Inferior parietal cortex (tissue), 1 donor: ENCODE data around the gene FREM2.

Experiments used
- DNase-seq: peaks from one replicate; pipeline ENCODE4 v3.0.0-alpha.2; 2016; ENCODE audit errors: extremely low spot score

Gene FREM2

DNA sequence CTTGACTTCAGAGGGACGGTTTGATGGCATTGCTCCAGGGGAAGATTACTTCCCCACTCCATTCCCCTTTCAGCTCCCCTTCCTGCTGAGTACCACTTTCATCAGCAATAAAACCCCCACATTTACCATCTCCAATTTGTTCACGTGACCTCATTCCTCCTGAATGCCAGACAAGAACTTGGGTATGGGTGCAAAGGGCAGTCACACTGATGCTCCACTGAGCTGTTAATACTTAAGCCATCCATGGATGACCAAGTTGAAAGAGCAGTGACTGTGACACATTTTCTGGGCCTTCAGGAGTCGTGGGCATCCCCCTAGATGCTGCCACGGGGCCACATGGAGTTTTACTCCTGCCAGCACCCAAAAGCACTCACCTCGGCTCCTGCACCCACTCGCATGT is 210.6 kb downstream of the FREM2 start:
- no peak for DNase-seq

DNA sequence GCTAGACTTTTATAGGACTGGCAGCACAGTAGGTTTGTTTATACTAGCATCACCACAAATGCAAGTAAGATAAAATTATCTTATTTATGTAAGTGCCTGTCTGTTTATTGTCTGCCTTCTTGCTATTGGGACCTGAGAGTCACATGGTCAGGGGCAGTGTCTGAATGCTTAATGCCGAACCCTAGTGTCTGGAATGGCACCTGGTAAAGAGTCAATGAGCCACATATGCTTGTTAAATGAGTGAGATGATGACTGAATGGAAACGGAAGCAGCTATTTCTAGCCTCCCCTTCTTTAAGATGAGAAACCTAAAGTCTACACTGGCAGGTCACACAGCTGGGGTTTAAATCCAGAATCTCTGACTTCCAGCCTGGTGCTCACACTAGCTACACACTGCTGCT is 211.6 kb downstream of the FREM2 start:
- no peak for DNase-seq

DNA sequence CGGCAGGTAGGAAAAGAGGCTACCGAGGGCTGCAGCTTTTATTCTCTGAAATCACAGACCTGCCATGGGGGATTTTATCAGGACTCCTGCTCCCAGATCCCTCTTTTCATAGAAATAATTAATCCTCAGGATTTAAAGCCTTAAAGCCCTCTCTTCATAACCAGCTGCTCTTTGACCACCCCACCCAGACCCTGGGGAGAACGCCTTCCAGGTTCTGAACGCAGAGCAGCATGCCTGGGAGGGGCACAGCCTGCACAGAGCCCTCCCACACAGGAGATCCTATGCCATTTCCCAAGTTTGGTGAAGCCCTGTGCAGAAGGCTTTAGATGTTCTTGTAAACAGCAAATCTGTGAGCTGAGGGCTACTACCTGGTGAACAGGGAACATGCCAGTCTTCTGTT is 212.7 kb downstream of the FREM2 start:
- no peak for DNase-seq

DNA sequence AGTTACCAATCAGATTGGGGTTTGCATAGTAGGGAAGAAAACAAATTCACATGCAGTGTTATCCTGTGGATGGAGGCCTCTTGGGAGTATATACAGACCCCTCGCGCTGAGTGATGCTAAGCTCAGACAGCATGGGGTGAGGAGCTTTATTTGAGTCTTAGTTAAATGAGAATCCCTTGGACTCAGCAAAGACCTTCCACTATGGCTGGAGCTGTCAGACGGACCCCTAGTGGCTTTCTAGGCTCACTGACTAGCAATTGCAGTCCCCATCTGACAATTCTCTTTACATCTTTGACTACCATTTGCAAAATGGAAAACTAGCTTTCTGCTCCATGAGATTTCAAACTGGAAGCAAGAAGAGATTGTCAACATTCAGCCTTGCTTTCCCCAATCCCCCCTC is 213.3 kb downstream of the FREM2 start:
- DNase-seq, result no peak

DNA sequence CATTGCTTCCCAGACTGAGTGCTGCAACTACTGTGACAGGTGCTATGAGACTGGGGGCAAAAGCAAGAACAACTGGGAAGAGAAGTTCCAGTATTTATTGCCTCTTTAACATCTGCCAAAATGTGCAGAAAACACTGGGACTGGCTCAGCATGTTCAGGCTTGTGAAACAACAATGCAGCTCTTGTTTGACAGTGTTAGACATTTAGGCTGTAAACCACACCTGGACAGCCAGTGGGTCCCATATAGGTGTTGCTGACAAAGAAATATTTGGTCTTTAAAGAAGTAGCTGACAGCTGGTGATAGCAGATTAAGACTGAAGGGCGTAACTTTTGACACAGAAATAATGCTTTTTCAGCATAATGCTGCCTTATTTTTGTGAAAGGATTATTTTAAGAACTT is 215.7 kb downstream of the FREM2 start:
- no peak for DNase-seq

DNA sequence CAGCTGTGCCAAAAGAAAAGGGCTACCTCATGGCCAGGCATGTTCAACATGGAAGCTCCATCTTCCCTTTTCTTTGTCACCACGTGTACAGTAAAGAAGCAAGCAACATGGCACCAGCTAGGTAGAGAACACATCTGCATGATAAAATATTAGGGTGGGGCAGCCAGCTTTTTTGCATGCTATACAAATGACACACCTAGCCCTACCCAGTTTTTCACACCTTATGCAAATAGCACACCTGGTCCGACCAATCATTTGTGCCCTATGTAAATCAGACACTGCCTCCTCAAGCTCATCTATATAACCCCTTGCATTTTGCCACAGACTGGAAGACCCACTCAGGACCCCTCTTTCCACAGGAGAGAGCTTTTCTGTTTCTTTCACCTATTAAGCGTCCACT is 218.2 kb downstream of the FREM2 start:
- no peak for DNase-seq

DNA sequence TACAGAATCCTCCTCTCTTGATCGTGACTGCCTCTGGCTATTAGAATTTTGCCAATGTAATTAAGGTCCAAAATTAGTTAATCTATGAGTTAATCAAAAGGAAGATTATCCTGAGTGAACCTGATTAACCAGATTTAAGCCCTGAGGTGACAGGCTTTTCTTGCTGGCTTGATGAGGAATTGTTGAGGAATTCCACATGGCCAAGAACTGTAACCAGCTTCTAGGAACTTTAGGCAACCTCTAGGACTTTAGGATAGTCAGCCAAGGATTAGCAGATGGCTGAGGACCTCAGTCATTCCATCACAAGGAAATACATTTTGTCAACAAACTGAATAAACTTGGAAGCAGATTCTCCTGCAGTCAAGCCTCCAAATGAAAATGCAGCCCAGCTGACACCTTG is 219.0 kb downstream of the FREM2 start:
- DNase-seq, result no peak

DNA sequence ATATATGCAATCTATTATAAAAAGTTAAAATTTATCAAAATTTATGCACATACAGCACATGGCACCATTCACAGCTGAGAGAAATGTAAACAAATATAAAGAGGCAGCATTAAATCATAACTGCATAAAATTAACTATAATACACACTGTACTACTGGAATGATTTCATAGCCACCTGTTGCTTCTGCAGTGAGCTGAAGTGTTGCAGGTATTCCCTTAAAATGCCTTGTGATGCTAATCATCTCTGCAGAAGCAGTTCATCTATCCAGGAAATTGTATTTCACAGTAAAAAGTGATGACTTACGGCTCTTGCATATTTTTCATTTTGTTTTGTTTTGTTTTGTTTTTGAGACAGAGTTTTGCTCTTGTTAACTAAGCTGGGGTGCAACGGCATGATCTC is 221.7 kb downstream of the FREM2 start:
- DNase-seq, result no peak

DNA sequence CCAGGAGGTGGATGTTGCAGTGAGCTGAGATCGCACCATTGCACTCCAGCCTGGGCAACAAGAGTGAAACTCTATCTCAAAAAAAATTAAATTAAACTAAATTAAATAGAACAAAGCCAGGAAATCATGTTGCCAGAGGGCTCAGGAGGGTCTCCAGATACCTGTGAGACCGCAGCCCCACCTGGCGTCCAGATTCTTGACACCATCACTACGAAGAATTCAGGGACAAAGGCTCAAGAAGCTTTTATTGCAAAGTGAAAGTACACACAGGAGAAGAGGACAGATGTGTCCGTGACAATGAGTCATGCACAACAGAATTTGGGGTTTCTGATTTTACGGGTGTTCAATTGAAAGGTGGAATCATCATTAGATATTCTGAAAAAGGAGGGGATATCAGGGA is 227.2 kb downstream of the FREM2 start:
- DNase-seq, result no peak

DNA sequence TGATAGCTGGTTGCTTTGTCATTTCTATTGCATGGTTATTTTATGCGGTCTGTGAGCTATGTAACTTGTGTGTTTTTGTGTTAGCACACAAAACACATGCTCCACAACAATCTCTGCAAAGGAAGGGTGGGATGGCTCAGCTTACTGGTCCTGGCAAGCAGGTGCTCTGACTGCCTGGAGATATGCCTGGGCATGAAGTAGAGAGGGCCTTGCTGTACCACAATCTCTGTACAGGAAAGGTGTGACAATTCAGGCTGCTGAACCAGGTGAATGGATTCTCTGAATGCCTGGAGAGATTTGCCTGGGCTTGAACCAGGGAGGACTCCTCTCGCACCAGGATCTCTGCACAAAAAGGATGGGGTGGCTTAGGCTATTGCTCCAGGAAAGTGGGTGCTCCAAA is 234.2 kb downstream of the FREM2 start:
- no peak for DNase-seq

DNA sequence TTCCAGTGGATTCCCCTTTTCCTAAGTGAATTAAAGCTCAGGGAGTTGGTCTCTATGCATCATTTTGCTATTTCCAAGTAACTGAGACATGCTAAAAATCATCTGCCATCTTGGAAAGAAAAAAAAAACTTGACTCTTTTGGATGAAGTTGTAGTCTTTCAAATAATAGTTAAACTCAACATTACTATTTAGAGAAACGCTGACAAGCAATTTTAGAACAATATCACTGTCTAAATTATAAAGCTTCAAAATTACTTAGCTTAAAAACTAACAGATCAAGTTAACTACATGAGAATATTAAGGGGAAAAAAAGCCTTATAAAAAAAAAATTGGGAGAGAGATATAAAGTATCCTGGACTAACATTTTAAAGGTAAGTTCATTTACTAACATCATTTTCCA is 235.3 kb downstream of the FREM2 start:
- no peak for DNase-seq

DNA sequence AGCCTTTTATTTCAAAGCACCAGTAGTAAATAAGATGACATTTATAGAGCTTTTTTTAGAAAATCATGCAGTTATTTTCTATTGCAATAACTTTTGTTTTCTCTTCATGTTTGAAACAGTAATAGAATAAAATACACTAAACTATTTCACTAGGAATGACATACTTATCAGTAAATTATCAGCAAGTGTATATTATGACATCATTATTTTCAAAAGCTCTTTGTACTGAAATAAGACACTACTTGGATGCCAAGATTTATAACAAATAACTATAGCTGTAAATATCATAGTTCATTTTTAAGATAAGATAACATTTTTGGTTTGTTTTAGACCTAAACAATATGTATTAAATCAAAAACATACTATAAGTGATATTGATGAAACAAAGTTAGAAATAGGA is 246.9 kb downstream of the FREM2 start:
- no peak for DNase-seq
